Measurements from ENCODE around the gene GASK1A.

GRCh38 chr3:43075904-43076661 lies 97.0 kb downstream of the GASK1A start:
- TF ChIP-seq CTCF (conservative IDR thresholded peaks at IDR 0.05 in 1 of 2, IDR thresholded peaks at IDR 0.05 in 1 of 2; ENCODE audit: low read depth in 1 of 2, low read length in 2 of 2) (no peak), EZH2 (IDR thresholded peaks at IDR 0.05; ENCODE audit: low read length, missing control alignments) (no peak)

Data from fibroblast of lung (primary cell).